Neutrophil (primary cell): ENCODE measurements around the gene PAMR1.

Experiments
- H3K27ac ChIP-seq: fragments of 200-600 bp; sonication (generic); 2 replicates; pipeline ENCODE4 v1.5.1; 2016; ENCODE audit warnings: mild to moderate bottlenecking, moderate library complexity
- H3K27me3 ChIP-seq: fragments of 200-600 bp; sonication (generic); 2 replicates; pipeline ENCODE4 v1.6.0; 2016; ENCODE audit warnings: mild to moderate bottlenecking
- H3K36me3 ChIP-seq: fragments of 200-600 bp; sonication (generic); 2 replicates; pipeline ENCODE4 v1.5.1; 2017
- H3K4me1 ChIP-seq, 2 experiments: fragments of 200-600 bp in 1 of 2; sonication (generic) in 1 of 2; 1 replicate in 1 of 2; 2 replicates in 1 of 2; pipeline versions ENCODE4 v1.5.1 to v1.6.1; 2013 to 2016; ENCODE audit warnings: low read depth in 1 of 2, low read length in 1 of 2, mild to moderate bottlenecking in 1 of 2, moderate library complexity in 1 of 2; ENCODE audit not compliant: control insufficient read depth in 1 of 2, insufficient read depth in 1 of 2
- H3K4me3 ChIP-seq, 2 experiments: fragments of 200-600 bp in 1 of 2; sonication (generic) in 1 of 2; 1 replicate in 1 of 2; 2 replicates in 1 of 2; pipeline ENCODE4 v1.5.1; 2013 to 2016; ENCODE audit warnings: low read depth in 1 of 2, low read length in 1 of 2, mild to moderate bottlenecking in 1 of 2, moderate library complexity in 1 of 2
- H3K9me3 ChIP-seq: fragments of 200-600 bp; sonication (generic); 2 replicates; pipeline ENCODE4 v1.5.1; 2016
- CTCF ChIP-seq: fragments of 200-600 bp; sonication (generic); IDR thresholded peaks from 2 replicates; pipeline ENCODE4 v1.5.1; 2016; ENCODE audit warnings: antibody characterized with exemption

PAMR1 gene

GRCh38 chr11:35554491-35555437 is 29.3 kb upstream of the PAMR1 start:
- no peak for TF ChIP-seq CTCF
- no peaks in the 10 kb centered on the region for H3K9me3 ChIP-seq
- H3K27me3 ChIP-seq, result peaks cover 30% of the 10 kb centered on the region
- H3K36me3 ChIP-seq, result no peaks in the 10 kb centered on the region
- no peak overlapping the region for H3K4me3 ChIP-seq
- H3K4me1 ChIP-seq, result no peaks in the 10 kb centered on the region
- no peak overlapping the region for H3K27ac ChIP-seq

DNA sequence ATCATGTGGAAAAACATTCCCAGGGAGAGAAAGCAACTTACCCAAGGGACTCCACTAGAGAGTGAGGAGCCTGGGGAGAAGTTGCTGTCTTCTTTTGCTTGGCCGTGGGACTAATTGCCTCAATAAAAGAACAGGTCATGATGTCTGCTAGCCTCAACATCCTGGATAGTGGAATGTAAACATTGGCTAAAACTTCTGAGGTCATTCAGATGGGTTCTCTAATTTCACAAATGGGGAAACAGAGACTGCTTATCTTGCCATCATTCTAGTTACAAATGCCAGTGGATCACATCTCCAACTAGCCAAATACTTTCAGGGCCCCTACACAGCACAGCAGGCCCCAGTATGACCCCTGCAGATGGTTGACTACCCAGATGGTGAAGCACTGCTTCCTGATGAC is 28.4 kb upstream of the PAMR1 start:
- no peaks in the 10 kb centered on the region for H3K4me1 ChIP-seq
- H3K4me3 ChIP-seq, result no peak overlapping the region
- H3K27me3 ChIP-seq, result peaks cover 26% of the 10 kb centered on the region
- H3K36me3 ChIP-seq, result no peaks in the 10 kb centered on the region
- TF ChIP-seq CTCF, result no peak
- no peak overlapping the region for H3K27ac ChIP-seq
- no peaks in the 10 kb centered on the region for H3K9me3 ChIP-seq

GRCh38 chr11:35553021-35553420 is 27.6 kb upstream of the PAMR1 start:
- Histone ChIP-seq H3K27ac (no peak overlapping the region), H3K36me3 (no peaks in the 10 kb centered on the region), H3K4me1 (no peaks in the 10 kb centered on the region), H3K9me3 (no peaks in the 10 kb centered on the region), H3K4me3 (no peak overlapping the region), H3K27me3 (peaks cover 18% of the 10 kb centered on the region)
- no peak for TF ChIP-seq CTCF

GRCh38 chr11:35552616-35553015 is 27.2 kb upstream of the PAMR1 start:
- no peaks in the 10 kb centered on the region for H3K9me3 ChIP-seq
- no peak overlapping the region for H3K4me3 ChIP-seq
- TF ChIP-seq CTCF, result no peak
- H3K36me3 ChIP-seq, result no peaks in the 10 kb centered on the region
- peaks cover 14% of the 10 kb centered on the region for H3K27me3 ChIP-seq
- H3K27ac ChIP-seq, result no peak overlapping the region
- no peaks in the 10 kb centered on the region for H3K4me1 ChIP-seq

GRCh38 chr11:35550374-35551036 is 25.1 kb upstream of the PAMR1 start:
- Histone ChIP-seq H3K27me3 (peaks cover 13% of the 10 kb centered on the region), H3K27ac (no peak overlapping the region)

More at GRCh38 chr11:35550374-35551036, 25.1 kb upstream of the PAMR1 start:
- Histone ChIP-seq H3K36me3 (no peaks in the 10 kb centered on the region), H3K9me3 (no peaks in the 10 kb centered on the region), H3K4me1 (no peaks in the 10 kb centered on the region), H3K4me3 (no peak overlapping the region)
- TF ChIP-seq CTCF, result no peak
